ENCODE measurements around the gene LY6G5C.
A peak's percentile ranks its signal among the peaks of the same experiment; 100 is the strongest.

LY6G5C gene

DNA sequence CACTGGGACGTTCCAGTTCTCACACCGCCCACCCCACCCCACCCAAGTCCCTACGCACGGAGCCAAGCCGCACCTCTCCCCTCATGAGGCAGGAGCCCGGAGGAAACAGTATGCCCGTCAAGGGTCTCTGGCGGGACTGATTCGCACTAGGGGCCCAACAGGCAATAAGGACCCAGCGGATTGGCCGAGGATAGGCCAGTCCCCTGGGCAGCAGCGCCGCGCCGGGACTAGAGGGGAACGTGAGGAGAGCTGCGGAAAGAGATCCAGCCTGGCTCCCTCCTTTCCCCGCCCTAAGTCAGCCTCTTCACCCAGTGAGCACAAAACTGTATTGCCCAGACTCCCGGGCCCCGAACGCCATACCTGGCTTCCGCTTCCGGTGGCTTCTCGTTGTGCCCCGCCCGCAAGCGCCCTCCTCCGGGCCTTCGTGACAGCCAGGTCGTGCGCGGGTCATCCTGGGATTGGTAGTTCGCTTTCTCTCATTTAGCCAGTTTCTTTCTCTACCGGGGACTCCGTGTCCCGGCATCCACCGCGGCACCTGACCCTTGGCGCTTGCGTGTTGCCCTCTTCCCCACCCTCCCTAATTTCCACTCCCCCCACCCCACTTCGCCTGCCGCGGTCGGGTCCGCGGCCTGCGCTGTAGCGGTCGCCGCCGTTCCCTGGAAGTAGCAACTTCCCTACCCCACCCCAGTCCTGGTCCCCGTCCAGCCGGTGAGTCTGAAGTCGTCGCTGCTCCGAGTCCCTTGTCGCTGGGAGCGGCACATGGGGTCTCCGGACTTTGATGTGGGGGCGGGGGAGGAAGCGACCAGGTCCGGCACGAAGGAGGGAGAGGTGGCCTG lies 15.1 kb downstream of the LY6G5C start, which contains the start of gene CSNK2B:
Gene CSNK2B, plus strand, starts transcription at position 580 of the 836 bp plus-strand sequence. CDS start 752 bp downstream, outside the sequence.
- no peaks in the 10 kb centered on the region for H3K9me3 Mint-ChIP-seq
- H3K27me3 Mint-ChIP-seq = no peaks in the 10 kb centered on the region
- peaks cover 21% of the 10 kb centered on the region for H3K36me3 Mint-ChIP-seq
- peak; percentile 89 to 94 for DNase-seq (ENCODE audit: low spot score in 2 of 2)
- H3K4me1 Mint-ChIP-seq = peaks cover 43% of the 10 kb centered on the region
- peak within 1 kb of the TSS; percentile 97 for H3K27ac Mint-ChIP-seq
- peak; percentile 83 for ATAC-seq (ENCODE audit: low read depth)
- H3K4me3 Mint-ChIP-seq = peak within 1 kb of the TSS; percentile 95

DNA sequence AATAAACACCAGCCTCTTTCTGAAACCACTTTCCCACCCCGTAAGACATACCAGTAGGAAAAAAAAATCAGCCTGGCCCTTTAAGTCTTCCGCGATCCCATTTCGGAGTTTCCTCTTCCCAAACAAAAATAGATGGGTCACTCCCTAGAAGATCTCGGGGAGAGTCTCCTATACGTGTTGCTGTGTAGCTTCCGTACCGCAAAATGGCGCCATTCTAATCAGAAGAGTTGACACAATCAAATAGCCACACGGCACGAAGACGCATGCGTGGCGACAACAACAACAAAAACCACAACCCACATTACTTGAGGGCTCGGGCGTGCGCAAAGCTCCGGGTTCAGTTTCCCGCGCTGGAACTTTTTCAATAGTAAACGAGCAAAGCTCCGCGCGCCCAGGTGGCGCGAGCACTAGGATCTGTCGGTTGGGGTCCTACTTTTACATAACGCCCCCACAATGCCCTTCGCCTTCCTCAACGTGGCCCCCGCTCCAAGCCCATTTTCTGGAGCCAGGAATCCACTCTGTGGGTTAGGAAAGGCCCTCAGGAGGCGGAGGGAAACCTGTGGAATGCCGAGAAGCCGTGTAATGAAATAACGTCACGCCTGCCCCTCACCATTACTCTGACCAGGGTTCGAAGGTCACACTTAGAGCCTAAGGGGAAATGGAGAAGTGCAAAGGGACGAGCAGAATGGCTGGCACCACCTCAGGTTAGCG lies 15.9 kb downstream of the LY6G5C start, which contains the start of gene GPANK1:
Gene GPANK1, minus strand, starts transcription at position 208 of the 711 bp plus-strand sequence. CDS start 519 bp downstream, outside the sequence.
- Mint-ChIP-seq H3K4me3 (peak within 1 kb of the TSS; percentile 95), H3K27me3 (no peaks in the 10 kb centered on the region), H3K27ac (peak within 1 kb of the TSS; percentile 97), H3K36me3 (peaks cover 21% of the 10 kb centered on the region), H3K9me3 (no peaks in the 10 kb centered on the region), H3K4me1 (peaks cover 48% of the 10 kb centered on the region)
- DNase-seq (ENCODE audit: low spot score in 2 of 2) = peak; percentile 75 to 79
- peak; percentile 39 for ATAC-seq (ENCODE audit: low read depth)

DNA sequence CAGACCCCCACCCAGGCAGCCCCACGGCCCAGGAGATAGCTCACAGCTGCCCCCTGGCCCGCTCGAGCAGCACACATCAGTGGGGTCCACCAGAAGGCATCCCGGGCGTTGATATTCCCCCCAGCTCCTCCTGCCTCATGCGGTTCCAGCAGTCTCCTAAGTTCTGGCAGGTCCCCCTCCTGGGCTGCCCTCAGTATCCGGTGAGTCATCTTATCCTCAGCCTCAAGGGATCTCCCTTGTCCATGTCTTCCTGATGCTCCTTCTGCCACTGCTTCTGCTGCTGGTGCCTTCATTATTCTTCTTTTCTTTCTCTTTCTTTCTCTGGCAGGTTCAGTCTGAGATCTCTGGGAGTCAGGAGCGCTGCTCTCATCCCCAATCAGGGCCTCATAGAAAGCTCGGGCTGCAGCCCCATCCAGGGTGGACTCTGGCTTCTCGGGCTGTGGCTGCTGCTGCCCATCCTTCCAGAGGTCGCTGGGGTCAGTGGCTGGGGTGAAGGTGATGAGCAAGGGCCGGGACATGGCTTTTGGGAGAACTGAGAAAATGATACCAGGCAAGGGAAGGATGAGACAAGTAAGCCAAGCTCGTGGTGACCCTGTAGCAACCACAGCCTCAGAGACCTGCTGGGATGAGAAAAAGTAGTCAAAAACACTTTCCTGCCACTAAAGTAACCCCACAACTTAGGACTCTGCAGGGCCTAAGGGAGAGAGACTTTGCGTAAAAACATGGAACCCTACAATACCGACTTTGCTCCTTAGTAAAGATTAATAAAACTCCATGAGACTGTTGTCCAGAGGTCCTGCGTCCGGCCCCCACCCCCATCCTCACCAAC lies 16.7 kb downstream of the LY6G5C start:
- Mint-ChIP-seq H3K27ac (peak overlapping the region; percentile 97), H3K4me3 (peak overlapping the region; percentile 95), H3K9me3 (no peaks in the 10 kb centered on the region), H3K27me3 (no peaks in the 10 kb centered on the region), H3K4me1 (peaks cover 56% of the 10 kb centered on the region), H3K36me3 (peaks cover 21% of the 10 kb centered on the region)
- DNase-seq (ENCODE audit: low spot score in 2 of 2) (no peak), ATAC-seq (ENCODE audit: low read depth) (no peak)

DNA sequence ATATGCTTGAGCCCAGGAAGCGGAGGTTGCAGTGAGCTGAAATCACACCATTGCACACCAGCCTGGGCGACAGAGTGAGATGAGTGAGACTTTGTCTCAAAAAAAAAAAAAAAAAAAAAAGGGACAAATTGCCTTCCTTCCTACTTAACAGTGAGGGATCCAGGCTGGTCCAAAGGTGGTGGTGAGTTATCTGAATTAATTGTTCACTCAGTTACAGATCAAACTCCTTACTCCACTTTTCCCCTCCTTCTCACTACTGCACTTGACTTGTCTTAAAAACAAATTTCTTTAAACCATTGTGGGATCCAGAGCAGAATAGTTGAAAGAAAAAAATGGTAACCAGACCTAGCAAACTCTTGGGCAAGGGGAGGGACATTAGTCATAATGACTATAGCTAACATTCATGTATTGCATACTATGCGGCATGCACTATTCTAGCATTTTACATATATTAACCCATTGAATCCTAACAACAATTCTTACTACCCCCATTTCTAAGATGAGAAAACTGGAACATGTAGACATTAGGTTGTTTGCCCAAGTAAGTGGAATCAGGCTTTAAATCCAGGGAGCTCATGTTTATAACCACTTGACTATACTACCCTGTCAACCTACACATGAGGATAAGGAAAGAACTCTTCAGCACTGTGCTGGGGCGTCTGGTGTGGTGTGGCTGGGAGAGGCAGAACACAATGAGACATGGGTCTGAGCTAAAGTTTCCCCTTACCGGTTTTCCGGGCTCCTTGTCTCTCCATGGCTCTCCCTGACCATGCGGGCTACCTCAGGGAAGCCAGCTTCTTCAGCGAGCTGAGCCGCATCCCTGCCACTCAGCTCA lies 17.5 kb downstream of the LY6G5C start:
- ATAC-seq (ENCODE audit: low read depth) = no peak
- DNase-seq (ENCODE audit: low spot score in 2 of 2) = no peak
- Mint-ChIP-seq H3K27me3 (no peaks in the 10 kb centered on the region), H3K4me3 (peak overlapping the region; percentile 95), H3K4me1 (peaks cover 63% of the 10 kb centered on the region), H3K36me3 (peaks cover 19% of the 10 kb centered on the region), H3K9me3 (no peaks in the 10 kb centered on the region), H3K27ac (peak overlapping the region; percentile 97)

DNA sequence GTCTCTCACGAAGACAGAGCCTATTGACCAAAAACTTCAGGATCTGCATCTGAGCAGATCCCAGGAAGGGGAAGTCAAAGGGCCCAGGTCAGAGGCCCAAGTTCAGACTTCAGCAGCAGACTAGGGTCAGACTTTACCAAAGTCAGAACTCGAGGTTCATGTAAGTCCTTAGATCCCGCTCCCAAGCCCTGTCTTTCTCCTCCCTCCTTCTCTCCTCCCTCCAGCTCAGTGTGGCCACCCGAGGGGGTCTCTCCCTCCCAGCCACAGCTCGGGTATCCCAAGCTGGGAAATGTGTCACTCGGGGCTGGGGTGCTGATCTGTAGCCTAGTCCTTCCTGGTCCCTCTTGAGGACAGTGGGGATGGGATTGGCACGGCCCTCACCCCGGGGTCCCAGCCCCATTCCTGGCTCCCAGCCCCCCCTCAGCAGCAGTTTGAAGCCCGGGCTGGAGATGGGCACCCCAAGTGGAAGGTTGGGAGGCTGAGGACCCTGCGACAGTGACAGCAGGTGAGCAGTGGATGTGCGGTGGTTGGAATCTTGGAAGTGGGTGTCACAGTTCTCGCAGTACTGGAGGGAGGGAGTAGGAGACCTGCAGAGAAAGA lies 18.6 kb downstream of the LY6G5C start:
- Mint-ChIP-seq H3K27me3 (no peaks in the 10 kb centered on the region), H3K4me1 (peaks cover 67% of the 10 kb centered on the region), H3K9me3 (no peaks in the 10 kb centered on the region), H3K27ac (no peak overlapping the region), H3K4me3 (peak overlapping the region; percentile 52), H3K36me3 (peaks cover 14% of the 10 kb centered on the region)
- DNase-seq (ENCODE audit: low spot score in 2 of 2) (no peak), ATAC-seq (ENCODE audit: low read depth) (no peak)

DNA sequence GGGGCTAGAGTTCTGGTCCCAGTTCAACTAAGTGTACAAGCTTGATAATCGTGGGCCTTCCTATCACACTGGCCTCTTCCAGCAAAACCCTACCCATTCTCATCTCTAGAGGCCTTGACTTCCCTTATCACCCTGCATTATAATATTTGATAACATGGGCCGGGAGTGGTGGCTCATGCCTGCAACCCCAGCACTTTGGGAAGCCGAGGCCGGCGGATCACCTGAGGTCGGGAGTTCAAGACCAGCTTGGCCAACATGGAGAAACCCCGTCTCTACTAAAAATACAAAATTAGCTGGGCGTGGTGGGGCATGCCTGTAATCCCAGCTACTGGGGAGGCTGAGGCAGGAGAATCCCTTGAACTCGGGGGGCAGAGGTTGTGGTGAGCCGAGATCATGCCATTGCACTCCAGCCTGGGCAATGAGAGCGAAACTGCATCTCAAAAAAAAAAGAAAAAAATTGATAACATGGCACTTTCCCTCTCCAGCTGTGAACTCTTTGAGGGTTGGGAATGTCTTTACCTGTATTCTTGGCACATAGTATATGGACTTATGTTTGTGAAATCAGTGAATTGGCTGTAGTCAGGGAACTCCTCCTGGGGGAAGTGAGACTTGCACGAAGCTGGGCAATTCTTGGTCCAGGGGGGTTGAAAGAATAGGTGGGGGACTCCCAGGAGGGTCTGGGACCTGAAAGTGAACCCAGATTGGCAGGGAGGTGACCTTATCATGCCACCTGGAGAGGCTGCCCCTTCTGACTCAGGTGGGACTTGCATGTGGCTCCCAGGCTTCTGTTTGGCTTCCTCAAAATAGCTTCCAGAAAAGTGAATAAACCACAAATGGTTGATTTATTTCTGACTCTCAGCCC lies 19.4 kb downstream of the LY6G5C start:
- H3K4me3 Mint-ChIP-seq = peak overlapping the region; percentile 94
- peaks cover 17% of the 10 kb centered on the region for H3K36me3 Mint-ChIP-seq
- DNase-seq (ENCODE audit: low spot score in 2 of 2) (no peak), ATAC-seq (ENCODE audit: low read depth) (no peak)
- peaks cover 66% of the 10 kb centered on the region for H3K4me1 Mint-ChIP-seq
- H3K27me3 Mint-ChIP-seq = no peaks in the 10 kb centered on the region
- H3K9me3 Mint-ChIP-seq = no peaks in the 10 kb centered on the region
- peak overlapping the region; percentile 87 for H3K27ac Mint-ChIP-seq

DNA sequence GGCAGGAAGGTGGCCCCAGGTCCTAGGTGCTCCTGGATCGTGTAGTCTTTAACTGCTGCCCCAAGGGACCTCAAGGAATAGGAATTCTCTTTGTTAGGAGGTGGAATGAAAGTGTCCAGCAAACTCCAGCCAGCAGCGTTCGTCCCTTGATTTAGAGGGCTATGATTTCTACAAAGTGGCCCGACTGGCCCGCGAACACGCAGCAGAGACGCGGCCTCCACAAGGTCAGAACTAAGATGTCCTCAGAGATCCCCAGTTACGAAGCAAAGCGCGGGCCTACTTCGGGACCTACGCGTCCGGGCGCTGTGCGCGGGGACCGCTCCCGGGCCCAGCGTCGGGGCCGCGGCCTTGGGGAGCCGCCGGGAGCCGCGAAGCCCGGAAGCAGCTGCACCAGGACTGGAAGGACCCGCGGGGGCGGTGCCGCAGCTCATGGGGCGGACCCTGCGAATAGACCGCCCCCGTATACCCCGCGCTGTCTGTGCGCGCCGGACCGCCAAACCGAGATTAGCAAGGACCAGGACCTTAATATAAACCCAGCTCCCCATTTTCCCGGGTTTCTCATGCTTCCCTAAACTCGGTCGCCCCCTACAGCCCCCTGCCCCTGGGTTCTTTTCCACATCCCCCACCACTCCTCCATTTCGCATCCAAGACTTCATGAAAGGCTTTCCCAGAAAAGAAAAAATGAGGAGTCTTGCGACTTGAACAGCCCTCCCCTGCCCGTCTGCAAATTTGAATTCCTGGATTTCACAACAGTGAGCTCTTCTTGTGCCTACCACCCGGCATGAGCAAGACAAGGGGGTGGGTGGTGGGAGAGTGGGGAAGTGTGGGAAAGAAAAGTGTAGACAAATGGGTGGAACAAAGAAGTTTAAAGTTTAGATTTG lies 20.2 kb downstream of the LY6G5C start, which contains the start of gene C6orf47:
Gene C6orf47, minus strand, starts transcription at position 398 of the 881 bp plus-strand sequence. CDS start 831 bp downstream, outside the sequence.
- peak within 1 kb of the TSS; percentile 94 for H3K4me3 Mint-ChIP-seq
- no peaks in the 10 kb centered on the region for H3K9me3 Mint-ChIP-seq
- H3K27me3 Mint-ChIP-seq = no peaks in the 10 kb centered on the region
- H3K27ac Mint-ChIP-seq = peak within 1 kb of the TSS; percentile 87
- H3K36me3 Mint-ChIP-seq = peaks cover 21% of the 10 kb centered on the region
- ATAC-seq (ENCODE audit: low read depth) (peak; percentile 59), DNase-seq (ENCODE audit: low spot score in 2 of 2) (peak; percentile 43 to 69)
- H3K4me1 Mint-ChIP-seq = peaks cover 69% of the 10 kb centered on the region

DNA sequence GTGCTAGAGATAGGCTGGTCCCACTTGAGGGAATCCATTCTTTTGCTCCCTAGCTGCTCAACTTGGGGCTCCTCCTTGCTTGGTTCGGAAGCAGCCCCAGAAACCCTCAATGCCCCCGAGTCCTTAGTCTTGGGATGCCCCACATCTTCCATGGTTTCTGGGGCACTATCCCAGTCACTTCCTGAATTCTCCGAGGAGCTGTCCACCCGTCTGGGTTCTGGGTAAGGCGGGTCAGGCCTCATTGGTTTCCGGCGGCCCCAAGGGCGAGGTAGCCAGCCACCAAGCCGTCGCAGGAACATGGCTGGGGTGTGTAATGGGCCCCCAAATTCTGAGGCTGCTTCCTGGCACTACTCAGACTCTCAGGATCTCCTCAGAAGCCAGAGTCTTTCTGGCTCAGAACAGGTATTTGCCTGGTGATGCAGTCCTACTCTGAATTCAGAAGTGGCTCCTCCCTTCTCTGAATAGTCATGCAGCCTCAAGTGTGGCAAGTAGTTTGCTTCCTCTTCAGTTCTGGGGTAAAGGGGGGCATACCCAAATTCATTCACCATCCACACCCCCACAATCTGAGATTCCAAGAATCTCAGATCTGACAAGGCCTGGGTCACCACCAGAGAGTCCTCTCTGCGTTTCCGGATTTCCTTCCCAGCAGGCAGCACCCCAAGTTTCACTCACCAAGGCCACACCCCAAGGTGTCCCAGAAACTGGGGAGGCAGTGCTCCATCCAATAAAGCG lies 21.1 kb downstream of the LY6G5C start:
- Mint-ChIP-seq H3K9me3 (no peaks in the 10 kb centered on the region), H3K4me1 (peaks cover 69% of the 10 kb centered on the region), H3K27me3 (no peaks in the 10 kb centered on the region), H3K36me3 (peaks cover 23% of the 10 kb centered on the region), H3K4me3 (peak overlapping the region; percentile 94), H3K27ac (peak overlapping the region; percentile 87)
- DNase-seq (ENCODE audit: low spot score in 2 of 2) (no peak), ATAC-seq (ENCODE audit: low read depth) (peak; percentile 62)

DNA sequence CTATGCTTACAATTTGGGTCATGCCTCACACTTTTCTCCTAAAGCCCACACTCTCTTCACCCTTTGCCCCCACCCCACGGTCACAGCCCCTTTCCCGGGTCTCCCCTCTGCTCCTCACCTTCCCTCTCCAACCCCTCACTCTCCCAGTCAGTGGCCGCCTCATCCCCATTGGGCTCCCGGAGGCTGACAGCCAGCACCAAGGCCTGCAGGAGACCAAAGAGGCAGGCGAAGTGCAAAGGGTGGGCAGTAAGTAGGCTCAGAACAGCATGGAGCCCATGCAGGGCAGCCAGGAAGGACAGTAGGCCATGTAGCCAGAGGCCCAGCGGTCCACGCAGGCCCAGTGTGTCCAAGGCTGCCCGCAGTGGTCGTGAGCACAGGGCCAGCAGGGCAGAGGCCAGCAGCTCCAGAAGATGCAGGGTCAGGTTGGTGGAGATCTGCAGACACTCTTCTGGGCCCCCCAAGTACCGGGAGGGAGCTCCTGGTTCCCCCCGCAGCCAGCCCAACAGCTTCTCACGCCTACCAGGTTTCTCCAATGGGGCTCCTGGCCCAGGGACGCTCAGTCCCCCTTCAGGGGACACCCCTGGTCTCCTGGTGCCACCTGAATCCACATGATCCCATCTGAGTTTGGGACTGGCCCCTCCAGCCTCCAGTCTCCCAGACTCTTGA lies 21.8 kb downstream of the LY6G5C start:
- ATAC-seq (ENCODE audit: low read depth) (no peak), DNase-seq (ENCODE audit: low spot score in 2 of 2) (no peak)
- Mint-ChIP-seq H3K27me3 (no peaks in the 10 kb centered on the region), H3K9me3 (no peaks in the 10 kb centered on the region), H3K27ac (peak overlapping the region; percentile 87), H3K36me3 (peaks cover 20% of the 10 kb centered on the region), H3K4me3 (peak overlapping the region; percentile 94), H3K4me1 (peaks cover 62% of the 10 kb centered on the region)

DNA sequence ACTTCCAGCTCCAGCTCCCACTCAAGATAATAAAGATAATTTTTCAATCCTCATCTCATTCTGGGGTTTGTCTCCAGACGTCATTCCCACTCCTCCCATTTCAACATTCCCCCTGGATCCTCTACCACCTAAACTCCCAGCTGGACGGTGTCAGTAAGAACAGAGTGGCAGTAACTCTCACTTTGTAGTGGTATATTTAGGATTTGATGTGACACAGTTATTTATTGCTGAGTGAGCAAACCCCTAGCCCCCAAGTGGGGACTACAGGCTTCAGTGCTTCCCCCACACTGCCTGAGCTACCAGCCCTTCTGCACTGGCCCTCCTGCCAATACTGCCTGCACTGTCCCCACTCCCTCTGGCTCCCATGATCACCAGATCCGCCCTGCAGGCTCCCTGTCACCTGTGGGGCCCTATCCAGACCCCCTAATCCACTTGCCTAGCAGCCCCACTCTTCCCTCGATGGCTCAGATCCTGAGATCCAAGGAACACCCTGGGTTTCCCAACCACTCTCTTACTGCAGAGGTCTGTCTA lies 22.6 kb downstream of the LY6G5C start:
- Mint-ChIP-seq H3K27me3 (no peaks in the 10 kb centered on the region), H3K9me3 (no peaks in the 10 kb centered on the region), H3K4me1 (peaks cover 53% of the 10 kb centered on the region), H3K36me3 (peaks cover 18% of the 10 kb centered on the region), H3K4me3 (peak overlapping the region; percentile 4), H3K27ac (no peak overlapping the region)
- ATAC-seq (ENCODE audit: low read depth) (no peak), DNase-seq (ENCODE audit: low spot score in 2 of 2) (no peak)

All from memory B cell (primary cell).